ENCODE results near the gene SEMA4D.

SEMA4D gene

DNA sequence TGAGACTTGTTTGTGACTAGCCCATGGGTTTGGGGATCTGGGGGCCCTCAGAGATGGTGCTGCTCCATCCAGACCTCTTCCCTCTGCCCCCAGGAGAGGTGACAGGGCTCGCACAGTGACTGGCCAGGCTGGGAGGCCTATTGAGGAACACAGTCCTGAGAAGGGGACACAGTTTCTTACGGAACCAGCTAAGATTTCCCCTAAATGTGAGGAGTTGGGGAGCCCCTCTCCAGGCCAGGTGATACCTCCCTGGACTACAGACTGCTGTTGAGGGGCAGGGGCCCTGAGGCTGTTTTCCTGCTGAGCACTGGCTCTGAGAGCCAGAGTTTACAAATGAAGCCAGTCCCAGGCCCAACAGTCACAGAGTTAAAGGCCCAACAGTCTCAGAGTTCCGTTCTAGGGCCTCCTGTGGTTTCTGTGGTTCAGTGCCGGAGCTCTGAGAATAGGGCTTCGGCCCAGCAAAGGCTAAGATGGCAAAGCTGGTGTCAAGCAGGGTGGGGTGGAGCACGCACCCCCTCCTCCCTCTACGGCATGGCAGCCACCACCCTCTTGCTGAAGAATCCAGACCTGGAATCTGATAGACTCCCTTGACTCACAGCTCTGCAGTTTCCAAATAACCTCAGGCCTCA lies 1.1 kb upstream of the SEMA4D start:
- peak; percentile 54 for DNase-seq

DNA sequence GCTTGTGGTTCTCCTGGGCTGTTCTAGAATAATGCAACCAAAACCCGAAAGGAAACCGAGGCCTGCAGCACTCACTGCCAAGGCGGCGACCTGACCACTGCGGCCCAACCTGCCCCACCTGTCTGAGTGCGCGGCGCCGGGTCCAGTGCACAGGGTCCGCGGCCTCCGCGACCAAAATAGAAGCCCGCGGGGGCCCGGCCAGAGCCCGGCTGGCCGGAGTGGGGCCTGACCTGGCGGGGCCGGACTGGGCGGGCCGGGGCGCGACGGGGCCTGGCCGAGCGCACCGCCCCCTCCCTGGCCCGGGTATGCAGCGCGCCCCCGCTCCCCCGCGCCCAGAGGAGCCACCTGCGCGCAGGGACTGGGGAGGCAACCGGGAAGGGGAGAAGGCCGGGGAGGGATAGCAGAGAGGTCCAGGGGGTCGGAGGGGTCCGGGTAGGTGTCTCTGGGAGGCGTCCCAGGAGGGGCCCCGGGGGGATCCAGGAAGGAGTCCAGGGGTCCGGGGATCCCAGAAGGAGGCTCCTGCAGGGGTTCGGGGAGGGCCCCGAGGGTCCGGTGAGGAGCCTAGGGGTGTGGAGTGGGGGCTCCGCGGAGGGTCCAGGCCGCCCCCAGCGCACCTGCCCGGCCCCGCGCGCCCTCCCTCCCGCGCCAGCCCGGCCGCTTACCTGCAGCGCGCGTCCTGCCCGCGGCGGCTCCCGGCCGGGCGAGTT lies 503 bp downstream of the SEMA4D start:
- DNase-seq = no peak

GRCh38 chr9:89496645-89497256 lies 1.2 kb downstream of the SEMA4D start:
- no peak for DNase-seq

DNA sequence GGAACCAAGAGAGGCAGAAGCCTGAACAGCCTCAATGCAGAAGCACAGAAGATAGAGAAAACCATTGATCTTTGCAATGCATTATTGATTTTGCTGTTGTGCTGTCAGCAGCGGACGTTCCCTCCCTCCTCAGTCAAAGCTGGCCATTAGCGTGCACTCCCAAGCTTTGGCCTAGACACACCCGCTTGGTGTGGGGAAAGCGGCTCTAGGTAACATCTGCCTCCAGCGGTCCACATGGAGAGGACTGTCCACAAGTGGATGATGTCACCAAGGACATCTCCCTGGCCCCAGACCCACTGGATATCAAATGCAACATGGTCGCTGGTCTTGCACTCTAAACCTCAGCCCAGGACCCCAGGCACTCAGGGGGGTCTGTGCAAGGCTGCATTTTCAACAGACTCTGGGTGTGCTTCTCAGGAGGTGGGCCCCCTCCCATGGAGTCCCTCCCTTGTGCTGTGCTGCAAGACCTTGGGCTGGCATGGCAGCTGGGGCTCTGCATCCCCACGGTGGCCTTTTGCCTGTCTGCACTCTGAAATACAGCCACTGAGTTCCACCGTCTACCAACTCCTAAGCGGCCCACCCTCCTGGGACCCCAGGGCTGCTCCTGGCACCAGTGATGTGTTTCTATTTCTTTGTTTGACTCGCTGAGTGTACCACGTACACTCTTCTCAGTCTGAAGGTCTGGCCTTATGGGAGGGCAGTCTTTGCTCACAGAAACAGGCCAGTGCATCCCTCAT lies 1.9 kb downstream of the SEMA4D start:
- no peak for DNase-seq

GRCh38 chr9:89494199-89494598 lies 3.7 kb downstream of the SEMA4D start:
- no peak for DNase-seq

- no peak for DNase-seq
Measured at GRCh38 chr9:89493671-89494070, 4.2 kb downstream of the SEMA4D start.

DNA sequence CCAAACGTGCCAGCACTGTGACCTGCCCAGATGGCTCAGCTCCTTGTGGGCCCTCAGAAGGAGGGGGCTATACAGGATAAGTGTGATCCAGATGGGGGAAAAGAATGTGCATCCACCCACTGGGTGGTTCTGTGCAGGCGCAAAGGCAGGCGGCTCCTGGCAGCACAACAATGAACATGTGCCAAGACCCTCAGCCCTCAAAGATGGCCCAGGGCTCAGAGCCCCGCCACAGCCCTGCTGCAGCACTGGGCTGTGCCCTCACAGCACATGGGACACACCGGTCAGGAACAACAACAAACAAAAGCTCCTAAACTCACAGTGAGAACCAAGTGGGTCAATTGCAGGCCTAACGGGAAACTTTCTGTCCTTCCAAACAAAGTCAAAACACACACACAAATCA lies 4.7 kb downstream of the SEMA4D start:
- no peak for DNase-seq

DNA sequence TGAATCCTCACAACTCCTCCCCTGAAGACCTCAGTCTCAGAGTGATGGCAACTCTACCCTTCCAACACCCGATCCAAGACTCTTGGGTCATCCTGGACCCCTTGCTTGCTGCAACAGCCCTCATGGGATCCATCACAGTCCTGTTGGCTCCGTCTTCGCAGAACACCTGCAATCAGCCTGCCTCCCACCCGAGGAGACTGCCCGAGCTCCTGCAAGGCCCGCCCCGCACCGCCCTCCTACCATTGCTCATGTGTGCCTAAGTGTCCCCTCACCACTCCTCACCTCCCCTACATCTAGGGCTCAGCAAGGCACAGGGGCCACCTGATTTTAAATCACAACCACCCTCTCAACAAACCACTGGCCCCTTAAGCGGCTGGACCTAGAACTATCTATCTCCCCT lies 5.3 kb downstream of the SEMA4D start:
- no peak for DNase-seq

GRCh38 chr9:89491694-89492093 lies 6.2 kb downstream of the SEMA4D start:
- DNase-seq = no peak

- no peak for DNase-seq
Measured at GRCh38 chr9:89489548-89490530, 8.1 kb downstream of the SEMA4D start.

GRCh38 chr9:89488936-89489335 lies 9.0 kb downstream of the SEMA4D start:
- DNase-seq = no peak

GRCh38 chr9:89488131-89488530 lies 9.8 kb downstream of the SEMA4D start:
- no peak for DNase-seq

GRCh38 chr9:89486681-89487080 lies 11.2 kb downstream of the SEMA4D start:
- DNase-seq = no peak

GRCh38 chr9:89484475-89485404 lies 13.2 kb downstream of the SEMA4D start:
- no peak for DNase-seq

DNA sequence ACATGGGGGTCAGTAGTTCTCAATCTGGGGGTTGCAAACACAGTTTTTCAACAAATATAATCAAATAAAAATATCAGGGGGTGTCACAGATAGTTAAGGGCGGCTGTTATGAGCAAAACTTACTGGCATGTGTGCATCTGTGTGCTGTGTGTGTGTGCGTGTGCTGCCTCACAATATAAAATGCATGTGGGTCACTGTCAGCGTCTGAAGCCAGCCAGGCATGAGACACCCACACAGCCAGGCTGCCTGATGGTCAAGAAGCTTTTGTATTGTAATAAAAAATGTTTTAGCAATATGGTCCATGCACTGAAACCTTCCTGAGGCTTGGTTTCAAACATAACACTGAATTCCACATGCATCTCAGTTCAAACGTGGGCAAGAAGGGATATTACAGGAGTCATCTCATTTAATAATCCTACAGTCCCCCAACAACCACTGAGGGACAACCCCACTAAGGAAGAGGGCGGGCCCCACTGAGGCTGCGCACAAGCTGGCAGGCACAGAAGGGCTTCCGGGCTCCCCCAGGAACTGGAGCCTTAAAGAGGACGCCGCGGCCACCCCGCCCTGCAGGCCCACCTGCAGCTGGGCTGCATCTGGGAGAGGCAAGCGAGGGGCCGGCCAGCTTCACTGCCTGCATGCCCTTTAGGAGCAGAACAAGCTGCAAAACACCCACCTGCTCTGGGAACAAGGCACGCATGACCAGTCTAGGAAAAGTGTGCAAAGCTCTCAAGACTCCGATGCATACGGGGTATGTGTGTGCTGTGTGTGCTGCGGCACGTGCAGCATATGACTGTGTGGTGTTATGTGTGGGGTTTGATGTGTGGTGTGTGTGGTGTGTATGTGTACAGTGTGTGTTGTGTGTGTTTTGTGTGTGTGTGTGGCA lies 14.1 kb downstream of the SEMA4D start:
- no peak for DNase-seq

- DNase-seq = no peak
Measured at GRCh38 chr9:89482901-89483361, 15.0 kb downstream of the SEMA4D start.

DNA sequence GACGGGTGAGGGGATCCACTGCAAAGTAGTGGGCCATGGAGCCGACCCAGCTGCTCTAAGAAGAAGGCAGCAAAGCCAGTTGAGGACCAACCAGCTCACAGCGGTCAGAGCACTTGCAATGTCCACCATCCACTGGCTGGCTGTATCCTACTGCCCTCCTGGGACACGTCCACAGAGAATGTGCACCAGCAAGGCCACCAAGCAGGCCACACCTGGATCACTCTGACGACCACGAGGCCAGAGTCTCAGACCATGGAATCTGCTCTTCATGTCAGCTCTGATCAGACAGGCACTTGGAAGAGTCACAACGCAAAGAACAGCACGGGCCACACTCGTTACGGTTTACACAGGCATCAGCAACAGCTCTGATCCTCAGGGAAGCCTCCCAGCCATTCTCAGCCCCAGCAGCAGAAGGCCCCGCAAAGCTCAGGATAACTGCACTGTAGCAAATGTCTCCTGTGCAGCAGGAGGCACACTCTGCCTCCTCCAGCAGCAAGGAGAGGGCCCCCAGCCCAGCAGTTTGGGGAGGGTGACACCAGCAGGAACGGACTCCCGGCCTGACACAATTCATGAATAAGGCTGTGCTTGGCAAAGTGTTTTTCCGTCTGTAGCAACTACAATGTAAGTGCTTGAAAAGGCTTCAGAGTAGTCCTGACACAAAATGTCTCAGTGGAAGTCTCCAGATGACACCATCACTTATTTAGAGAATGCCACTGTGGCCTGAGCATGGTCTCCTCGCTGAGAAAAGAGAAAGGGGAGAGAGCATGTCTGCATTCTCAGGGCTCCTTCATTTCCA lies 15.7 kb downstream of the SEMA4D start:
- DNase-seq = no peak

DNA sequence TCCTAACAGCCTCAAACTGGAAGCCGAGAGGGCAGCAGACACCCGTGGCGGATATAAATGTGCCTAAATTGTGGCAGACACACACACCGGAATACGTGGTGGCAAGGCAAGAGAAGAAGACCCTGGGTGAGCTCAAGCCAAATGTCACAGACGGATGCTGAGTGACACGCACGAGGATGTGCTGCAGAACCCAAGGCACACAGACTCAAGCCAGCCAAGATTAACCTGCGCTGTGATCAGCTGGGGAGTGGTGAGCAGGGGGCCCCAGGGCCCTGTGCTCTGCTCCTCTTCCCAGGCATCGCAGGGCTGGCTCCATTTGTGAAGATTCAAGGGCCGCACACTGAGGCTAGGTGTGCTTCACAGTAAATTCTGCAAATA lies 16.4 kb downstream of the SEMA4D start:
- no peak for DNase-seq

GRCh38 chr9:89480825-89481537 lies 16.9 kb downstream of the SEMA4D start:
- no peak for DNase-seq

All from femur (tissue), 1 donor.